Activated T-helper 1 cell treated with anti-CD3 and anti-CD28 coated beads, Interleukin-2, amount 50 U/mL, for 16 hours (primary cell): Measurements from ENCODE around the gene NFIB.

ENCODE experiments used
- DNase-seq, 2 donors: peaks; one replicate each; pipeline ENCODE4 v3.0.0-alpha.2; 2020; ENCODE audit warnings: low read depth in 1 of 2, low spot score in 1 of 2

The NFIB gene

GRCh38 chr9:14127656-14128055 is 186.3 kb downstream of the NFIB start:
- no peak for DNase-seq

DNA sequence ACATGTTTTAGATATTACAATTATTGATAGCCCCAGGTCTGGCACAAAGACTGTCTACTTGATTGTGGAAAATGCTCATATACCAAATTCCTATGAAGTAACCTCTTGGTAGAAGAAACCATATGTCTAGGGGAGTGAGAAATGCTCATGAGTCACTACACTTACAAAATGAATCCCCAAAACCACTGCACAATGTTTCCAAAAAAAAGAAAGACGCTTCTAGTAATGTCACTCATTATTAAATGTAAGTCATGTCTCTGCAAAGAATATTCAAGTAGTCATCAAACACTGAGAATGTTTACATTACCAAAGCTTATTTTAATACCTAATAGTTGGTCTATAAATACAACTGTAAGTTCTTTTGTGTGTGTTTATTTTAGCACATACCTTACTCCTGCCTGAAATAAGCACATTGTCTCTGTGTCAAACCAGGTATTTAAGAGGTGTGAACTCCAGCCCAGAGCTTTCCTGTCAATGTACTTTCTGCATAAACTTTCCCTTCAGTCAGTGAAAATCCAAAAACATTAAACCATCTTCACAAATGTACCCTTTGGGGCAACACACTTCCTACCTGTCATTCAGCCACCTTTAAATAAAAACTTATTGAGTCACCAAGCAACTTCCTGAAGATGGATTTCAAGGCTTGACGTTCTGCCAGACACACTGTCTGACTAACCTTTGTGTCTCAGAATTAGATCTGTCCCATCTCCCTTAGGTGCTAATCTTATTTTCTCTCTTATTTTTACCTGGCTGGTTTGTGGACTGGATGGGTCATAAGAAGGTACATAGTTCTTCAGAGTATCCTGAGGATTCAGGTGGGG is 194.0 kb downstream of the NFIB start:
- no peak for DNase-seq

DNA sequence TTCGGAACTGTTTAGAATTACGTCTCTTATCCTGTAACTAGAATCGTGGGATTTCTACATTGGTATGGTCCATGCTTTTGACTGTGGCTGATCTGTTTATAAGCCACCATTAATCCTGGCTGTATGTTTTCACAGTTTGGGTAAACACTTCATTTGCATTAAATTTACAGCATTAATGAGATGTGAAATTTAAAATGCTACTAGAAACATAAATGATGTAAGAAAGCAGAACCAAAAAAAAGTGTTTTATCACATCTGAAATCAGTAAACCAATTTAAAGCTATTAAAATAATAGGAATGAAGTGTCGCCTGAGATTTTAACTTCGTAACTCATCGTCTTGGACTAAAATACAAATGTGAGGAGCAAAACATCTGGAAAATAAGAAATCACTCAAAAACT is 201.7 kb downstream of the NFIB start:
- no peak for DNase-seq

- DNase-seq = no peak
Measured at GRCh38 chr9:14111696-14112095, 202.2 kb downstream of the NFIB start.

- DNase-seq = no peak
Measured at GRCh38 chr9:14107977-14108376, 206.0 kb downstream of the NFIB start.

DNA sequence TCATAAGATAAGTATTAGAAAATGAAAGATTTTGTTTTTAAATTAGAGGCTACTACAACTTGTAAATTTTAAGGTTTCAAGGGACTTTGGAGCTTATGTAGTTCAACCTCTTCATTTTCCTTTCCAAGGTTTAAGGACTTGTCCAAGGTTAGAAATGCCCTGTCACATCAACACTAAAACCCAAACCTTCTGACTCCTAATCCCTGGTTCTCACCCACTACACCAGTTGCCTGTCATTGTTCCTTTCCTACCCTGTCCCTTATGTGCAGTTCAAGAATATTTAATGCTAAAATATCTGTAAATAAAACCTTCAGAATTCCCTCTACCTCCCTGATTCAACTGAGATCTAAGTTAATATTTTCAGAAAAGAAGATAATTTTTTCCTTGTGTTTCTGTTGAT is 206.4 kb downstream of the NFIB start:
- no peak for DNase-seq

GRCh38 chr9:14106699-14107098 is 207.2 kb downstream of the NFIB start:
- no peak for DNase-seq

- no peak for DNase-seq
Measured at GRCh38 chr9:14104496-14104895, 209.4 kb downstream of the NFIB start.

DNA sequence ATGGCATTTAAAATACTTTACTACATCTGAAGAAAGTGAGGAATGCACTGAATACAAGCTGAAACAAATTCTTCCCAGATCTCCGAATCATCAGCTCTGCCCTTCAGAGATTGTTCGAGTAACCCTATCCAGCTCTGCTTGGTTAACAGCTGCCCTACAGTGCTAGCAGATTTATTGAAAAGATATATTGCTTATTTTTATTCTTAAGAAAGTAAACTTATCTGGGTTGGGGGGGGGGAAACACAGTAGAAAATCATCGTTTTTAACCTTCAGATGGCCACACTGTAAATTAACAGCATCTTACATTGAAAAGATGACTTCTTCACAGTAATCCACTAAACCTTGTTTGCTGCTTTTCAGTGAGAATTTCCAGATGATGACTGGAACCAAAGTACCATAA is 210.8 kb downstream of the NFIB start:
- no peak for DNase-seq

DNA sequence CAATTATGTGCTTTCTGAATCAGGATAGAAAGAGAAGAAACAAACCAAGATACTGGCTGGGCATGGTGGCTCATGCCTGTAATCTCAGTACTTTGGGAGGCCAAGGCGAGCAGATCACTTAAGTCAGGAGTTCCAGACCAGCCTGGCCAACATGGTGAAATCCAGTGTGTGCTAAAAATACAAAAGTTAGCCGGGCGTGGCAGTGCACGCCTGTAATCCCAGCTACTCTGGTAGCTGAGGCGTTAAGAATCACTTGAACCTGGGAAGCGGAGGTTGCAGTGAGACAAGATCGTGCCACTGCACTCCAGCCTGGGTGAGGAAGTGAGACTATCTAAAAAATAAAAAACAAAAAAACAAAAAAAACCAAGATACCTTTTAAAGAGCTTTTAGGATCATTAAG is 214.2 kb downstream of the NFIB start:
- DNase-seq = no peak

- DNase-seq = no peak
Measured at GRCh38 chr9:14098486-14099180, 215.3 kb downstream of the NFIB start.

GRCh38 chr9:14097666-14098415 is 216.1 kb downstream of the NFIB start:
- DNase-seq = no peak

GRCh38 chr9:14097215-14097614 is 216.7 kb downstream of the NFIB start:
- no peak for DNase-seq

DNA sequence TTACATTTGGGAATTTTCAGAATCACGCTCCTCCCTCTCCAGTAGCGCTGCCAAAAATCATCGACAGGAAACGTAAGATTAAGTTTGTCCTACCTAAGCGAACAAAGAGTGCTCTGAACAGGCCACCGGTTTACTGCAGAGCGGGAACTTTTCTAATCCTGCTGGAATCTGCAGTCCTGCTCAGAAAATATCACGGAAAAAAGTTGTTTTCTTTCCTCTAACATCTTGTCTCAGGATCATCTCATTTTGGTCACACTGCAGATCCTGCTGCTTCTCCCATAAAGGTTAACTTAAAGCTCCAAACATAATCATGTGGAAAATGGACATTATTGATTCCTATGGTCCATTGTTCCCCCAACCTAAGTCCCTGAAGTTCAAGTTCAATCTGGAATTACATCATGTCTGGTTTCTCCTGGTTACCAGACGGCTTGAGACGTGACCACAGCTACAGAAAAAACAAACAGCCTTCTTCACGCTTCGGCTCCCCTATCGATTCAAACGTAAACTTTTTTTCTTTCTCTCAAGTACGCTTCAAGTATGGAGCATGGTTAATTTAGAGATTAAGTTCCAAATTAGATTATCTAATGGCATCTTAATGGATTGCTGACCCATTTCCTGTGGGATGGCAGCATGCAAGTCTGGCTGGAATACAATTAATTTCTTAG is 217.6 kb downstream of the NFIB start:
- no peak for DNase-seq

- DNase-seq = no peak
Measured at GRCh38 chr9:14095277-14095676, 218.7 kb downstream of the NFIB start.

- DNase-seq = no peak
Measured at GRCh38 chr9:14094491-14094890, 219.4 kb downstream of the NFIB start.

DNA sequence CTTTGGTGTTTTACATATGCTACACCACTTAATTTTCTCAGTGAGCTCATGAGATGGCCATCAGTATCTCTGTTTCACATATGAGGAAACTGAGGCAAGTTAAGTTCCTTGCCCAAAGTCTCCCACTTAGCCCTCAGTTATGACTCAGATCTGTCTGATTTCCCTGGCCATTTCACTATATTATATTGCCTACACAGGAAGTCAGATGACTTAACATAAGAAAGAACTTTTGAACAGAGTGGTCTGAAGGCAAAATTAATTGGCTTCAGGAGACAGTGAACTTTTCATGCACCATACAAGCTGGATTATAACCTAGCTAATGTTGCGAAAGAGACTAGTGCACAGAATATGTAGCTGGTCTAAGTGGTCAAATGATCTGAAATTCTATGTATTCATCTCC is 221.6 kb downstream of the NFIB start:
- no peak for DNase-seq

GRCh38 chr9:14089051-14089803 is 224.7 kb downstream of the NFIB start:
- no peak for DNase-seq

DNA sequence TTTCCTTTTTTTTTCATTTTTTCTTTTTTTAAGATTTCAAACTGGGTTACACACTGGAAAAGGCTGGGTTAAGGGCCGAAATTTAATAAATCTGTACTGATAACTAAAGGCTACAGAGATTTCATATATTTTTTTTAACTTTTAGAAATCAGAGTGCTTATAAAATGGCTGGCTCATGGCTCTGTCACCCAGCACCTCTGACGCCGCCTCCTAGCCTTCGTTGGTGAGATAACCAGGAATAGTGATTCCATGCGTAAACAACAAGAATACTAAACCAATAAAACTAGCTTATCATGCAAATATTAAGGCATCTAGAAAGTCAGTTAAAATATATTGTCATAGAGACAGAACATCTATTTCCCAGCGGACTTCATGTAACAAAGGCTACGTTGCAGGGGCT is 226.4 kb downstream of the NFIB start:
- DNase-seq = no peak

DNA sequence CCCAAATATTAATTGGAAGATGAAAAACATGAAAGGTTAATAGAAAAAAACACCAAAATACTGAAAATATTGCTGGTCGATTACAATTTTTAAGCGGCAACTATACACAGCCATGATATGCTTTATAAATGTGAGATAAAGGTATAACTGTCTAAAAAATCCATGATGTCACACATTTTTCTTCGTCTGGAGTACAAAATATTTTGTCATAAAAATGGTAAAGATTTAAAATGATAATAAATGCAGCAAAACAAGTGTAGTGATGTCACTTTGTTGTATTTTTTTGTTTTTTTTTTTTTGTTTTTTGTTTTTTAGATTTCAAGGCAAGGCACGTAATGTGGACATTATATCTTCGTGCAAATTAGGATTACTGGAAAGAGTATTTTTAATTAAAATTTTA is 227.4 kb downstream of the NFIB start:
- DNase-seq = no peak

DNA sequence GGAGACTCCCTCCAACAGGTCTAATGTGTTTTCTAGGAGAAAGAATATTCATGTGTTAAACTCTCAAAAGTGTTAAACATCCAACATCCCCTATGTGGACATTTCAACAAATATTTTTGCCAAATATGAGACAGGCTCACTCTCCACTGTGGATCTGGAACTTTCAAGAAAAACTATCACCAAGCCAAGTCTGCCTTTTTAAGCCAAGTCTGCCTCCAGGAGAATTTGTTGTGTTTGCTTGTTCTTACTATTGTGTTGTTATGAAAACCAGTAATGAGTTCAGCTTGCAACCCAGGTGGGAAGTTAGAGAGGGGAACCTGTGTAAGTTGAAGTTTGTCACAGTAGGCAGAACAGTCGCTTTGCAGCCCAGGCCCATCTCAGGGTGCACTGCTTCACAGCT is 228.1 kb downstream of the NFIB start:
- no peak for DNase-seq
